Epithelial cell of esophagus (primary cell): Measurements from ENCODE around the gene PRRT4.
A peak's percentile ranks its signal among the peaks of the same experiment; 100 is the strongest.

Experiments
- DNase-seq: peaks from one replicate; pipeline ENCODE4 v3.0.0; 2010; ENCODE audit warnings: low read depth
- H3K4me3 ChIP-seq: 2 replicates; pipeline ENCODE4 v1.5.1; 2011; ENCODE audit warnings: mild to moderate bottlenecking, low read length, control low read depth
- CTCF ChIP-seq: IDR thresholded peaks from 2 replicates; pipeline ENCODE4 v1.5.1; 2011; ENCODE audit warnings: low read depth, mild to moderate bottlenecking, low read length, control low read depth, inconsistent platforms; ENCODE audit not compliant: insufficient read depth; ENCODE audit errors: missing control alignments

PRRT4 gene

GRCh38 chr7:128323040-128323439, 38.5 kb downstream of the PRRT4 start:
- no peak overlapping the region for H3K4me3 ChIP-seq
- no peak for TF ChIP-seq CTCF
- DNase-seq = no peak

GRCh38 chr7:128322040-128322643, 39.3 kb downstream of the PRRT4 start:
- TF ChIP-seq CTCF = peak; percentile 72
- peak; percentile 64 for DNase-seq

GRCh38 chr7:128321044-128321422, 40.5 kb downstream of the PRRT4 start:
- no peak overlapping the region for H3K4me3 ChIP-seq
- no peak for TF ChIP-seq CTCF
- DNase-seq = no peak

More at GRCh38 chr7:128322040-128322643, 39.3 kb downstream of the PRRT4 start:
- no peak overlapping the region for H3K4me3 ChIP-seq

- H3K4me3 ChIP-seq = no peak overlapping the region
- DNase-seq = no peak
- TF ChIP-seq CTCF = no peak
These were observed 42.8 kb downstream of the PRRT4 start for GRCh38 chr7:128318691-128319090.

- no peak overlapping the region for H3K4me3 ChIP-seq
- no peak for DNase-seq
- no peak for TF ChIP-seq CTCF
These were observed 50.5 kb downstream of the PRRT4 start for GRCh38 chr7:128311013-128311412.

- no peak overlapping the region for H3K4me3 ChIP-seq
- no peak for DNase-seq
- no peak for TF ChIP-seq CTCF
These were observed 51.0 kb downstream of the PRRT4 start for GRCh38 chr7:128310499-128310898.

- no peak for TF ChIP-seq CTCF
- H3K4me3 ChIP-seq = no peak overlapping the region
- DNase-seq = no peak
These were observed 51.5 kb downstream of the PRRT4 start for GRCh38 chr7:128309976-128310375.
